HL-60/S4 treated with phorbol 12-myristate 13-acetate at 8.2 ng/mL for 4 days and 3 days (cell line): Measurements from ENCODE around the gene DSCAM.

Experiments
- in situ Hi-C: fragments of 300-500 bp; cut with MboI; formaldehyde crosslinking; loops from 2 replicates; pipeline ENCODE4 v1.15.0; 2022; ENCODE audit warnings: low sequenced_read_pairs

The DSCAM gene

GRCh38 chr21:40404396-40404800 lies 442.6 kb downstream of the DSCAM start:
- in situ Hi-C loops = no loop called here

DNA sequence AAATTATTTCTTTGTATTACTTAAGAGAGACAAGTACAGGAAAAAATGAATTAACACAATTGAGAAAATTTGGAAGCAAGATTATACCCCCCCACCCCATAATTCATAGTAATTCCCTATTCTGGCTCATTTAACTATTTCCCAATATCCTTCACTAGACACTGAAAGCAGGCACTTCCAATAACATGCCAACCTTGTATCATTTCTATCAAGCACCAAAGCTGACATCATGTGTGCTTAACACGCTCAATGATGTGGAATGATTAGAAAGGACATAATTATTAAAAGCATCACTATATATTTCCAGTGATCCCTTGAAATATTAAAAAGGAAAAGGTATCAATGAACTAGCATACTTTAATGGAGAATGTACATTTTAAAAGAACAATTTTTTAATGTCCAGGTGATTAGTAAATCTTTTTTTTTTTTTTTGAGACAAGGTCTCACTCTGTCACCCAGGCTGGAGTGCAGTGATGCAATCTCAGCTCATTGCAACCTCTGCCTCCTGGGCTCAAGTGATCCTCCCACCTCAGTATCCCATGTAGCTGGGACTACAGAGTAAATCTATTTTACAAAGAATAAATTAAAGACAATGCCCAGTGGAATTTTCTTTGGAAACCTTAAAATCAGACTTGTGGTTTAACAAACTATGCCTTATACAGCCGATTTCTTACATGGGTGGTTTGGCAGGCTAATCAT lies 443.9 kb downstream of the DSCAM start:
- in situ Hi-C loops = no loop called here

DNA sequence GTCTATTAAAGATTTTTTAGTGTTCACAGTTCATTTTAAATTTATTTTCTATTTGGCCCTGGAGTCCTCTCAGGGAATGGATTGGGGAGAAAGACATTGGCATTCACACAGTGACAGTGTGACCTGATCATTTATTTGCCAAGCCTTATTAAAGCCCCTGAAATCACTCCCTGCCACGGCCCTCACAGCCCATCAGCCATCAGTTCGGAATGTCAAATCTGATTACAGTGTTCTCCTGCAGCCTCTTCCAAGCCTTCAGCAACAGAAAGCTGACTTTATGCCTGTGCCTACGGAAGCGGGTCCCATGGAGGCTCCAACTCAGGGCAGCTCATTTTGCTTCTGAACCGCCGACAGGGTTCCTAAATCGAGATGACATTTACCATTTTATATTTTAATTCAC lies 451.2 kb downstream of the DSCAM start:
- in situ Hi-C loops = no loop called here

- in situ Hi-C loops = no loop called here
Measured at GRCh38 chr21:40393066-40393465, 453.9 kb downstream of the DSCAM start.

DNA sequence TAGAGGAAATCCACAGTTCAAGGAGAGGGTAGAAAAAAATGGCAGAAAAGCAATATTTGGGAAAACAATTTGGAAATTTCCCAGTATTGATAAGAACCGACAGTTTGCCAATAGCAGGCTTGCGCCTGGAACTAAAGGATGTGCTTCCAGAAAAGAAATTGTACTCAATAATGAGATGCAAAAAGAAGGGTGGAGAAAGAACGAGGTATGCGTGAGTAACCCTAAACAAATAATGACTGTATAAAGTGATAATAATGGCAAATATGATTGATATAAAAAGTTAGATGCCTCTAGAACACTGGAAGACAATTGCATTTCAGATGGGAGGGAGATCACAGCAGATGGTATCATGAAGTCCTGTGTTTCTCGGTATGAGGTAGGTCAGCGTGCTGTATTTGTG lies 458.9 kb downstream of the DSCAM start:
- in situ Hi-C loops = no loop called here

DNA sequence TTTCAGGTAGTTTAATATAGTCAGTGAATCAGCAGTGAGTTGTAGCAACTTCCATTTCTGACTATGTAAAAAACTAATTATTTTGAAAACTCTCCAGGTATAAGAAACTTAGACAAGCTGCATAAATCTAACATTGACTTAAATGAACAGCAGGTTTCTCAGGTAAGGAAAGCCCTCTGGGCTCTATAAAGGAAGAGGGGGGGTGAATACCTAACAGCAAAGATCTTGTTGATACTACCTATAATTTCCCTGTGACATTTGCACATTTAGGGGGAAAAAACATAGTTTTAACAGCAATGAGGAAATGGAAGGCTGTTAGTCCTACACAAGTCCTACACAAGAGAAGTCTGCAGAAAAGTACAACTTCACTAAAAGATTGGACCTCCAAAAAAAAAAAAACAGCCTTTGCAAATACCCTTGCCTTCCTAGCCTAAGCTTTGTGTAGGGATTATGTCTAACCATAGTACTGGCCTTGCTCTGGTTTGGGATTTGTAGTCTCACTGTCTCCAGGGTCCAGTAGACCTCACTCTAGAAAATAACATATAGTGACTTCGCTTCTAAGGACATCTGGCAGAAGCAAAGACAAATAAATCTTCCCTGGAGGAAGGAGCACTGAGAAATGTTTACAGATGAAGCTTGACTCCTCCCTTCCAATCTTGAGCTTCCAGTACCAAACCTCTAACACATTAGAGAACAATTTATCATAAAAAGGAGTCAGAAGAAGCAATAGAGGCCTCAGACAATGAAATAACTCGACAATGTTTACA lies 459.8 kb downstream of the DSCAM start:
- in situ Hi-C loops = no loop called here

DNA sequence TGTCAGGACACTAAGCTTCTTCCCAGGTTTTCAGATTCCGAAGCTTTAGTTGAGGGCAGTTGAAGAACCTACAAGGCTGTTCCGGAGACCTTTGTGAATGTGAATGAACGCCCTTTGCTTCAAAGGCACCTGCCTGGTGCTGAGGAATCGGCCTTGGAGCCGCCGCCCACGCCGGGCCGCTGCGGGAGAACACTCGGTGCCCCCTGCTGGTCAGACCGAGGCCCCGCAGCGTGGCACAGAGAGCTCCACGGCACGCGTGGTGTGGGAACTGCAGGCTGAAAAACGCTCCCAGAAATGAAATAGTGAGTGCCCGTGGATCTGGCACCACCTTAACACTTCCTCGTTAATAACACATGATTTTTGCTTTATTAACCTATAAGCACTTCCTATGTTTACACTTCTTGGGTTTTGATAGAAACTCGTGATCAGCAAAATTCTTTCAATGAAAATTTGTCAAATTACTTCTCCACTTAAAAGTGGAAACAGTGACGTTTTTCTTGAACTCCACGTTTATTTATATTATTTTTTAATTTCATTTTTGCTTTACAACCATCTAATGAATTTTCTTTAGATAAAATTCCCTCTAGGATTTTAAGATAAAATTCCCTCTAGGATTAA lies 460.6 kb downstream of the DSCAM start:
- in situ Hi-C loops = no loop called here

- in situ Hi-C loops = no loop called here
Measured at GRCh38 chr21:40385883-40386282, 461.1 kb downstream of the DSCAM start.

- in situ Hi-C loops = no loop called here
Measured at GRCh38 chr21:40383951-40384350, 463.0 kb downstream of the DSCAM start.

GRCh38 chr21:40381111-40381510 lies 465.8 kb downstream of the DSCAM start:
- in situ Hi-C loops = no loop called here

- in situ Hi-C loops = no loop called here
Measured at GRCh38 chr21:40379881-40380810, 466.8 kb downstream of the DSCAM start.

DNA sequence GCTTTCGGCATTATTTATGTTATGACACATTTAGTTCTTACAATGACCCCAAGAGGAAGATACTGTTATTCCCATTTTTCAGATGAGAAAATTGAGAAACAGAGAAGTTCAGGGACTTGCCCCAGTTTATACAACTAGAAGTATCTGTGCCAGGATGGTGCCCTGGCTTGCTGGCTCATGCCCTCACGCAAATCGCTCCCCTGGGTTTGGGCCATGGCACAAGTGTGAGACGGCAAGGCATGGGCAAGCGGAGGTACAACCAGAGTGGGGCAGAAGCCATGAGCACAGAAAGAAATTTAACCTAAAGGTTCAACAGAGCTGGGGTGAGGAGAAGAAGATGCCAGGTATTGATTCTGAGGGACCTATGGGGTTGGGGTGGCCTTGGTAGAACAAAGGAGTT lies 469.8 kb downstream of the DSCAM start:
- in situ Hi-C loops = no loop called here

- in situ Hi-C loops = no loop called here
Measured at GRCh38 chr21:40373761-40374160, 473.2 kb downstream of the DSCAM start.

GRCh38 chr21:40372506-40372905 lies 474.5 kb downstream of the DSCAM start:
- in situ Hi-C loops = no loop called here

DNA sequence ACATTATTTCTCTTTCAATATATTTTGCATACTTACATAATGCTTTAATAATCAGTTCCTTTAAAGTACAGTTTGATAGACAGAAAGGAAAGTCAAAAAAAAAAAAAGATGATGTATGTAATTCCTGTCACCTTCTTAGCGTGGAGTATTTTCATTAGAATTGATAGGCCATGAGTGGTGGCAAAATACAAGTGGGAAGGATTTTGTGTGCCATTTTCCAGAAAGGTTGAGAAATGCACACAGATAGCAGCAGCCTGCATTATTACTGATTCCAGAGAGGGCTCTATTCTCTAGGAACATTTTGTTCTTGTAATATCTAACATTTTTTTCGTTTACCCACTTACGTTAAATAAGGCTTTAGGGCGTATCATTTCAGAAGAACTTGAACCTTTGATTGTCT lies 475.6 kb downstream of the DSCAM start:
- in situ Hi-C loops = no loop called here

GRCh38 chr21:40356644-40357043 lies 490.3 kb downstream of the DSCAM start:
- in situ Hi-C loops = no loop called here

GRCh38 chr21:40355076-40355475 lies 491.9 kb downstream of the DSCAM start:
- in situ Hi-C loops = no loop called here

DNA sequence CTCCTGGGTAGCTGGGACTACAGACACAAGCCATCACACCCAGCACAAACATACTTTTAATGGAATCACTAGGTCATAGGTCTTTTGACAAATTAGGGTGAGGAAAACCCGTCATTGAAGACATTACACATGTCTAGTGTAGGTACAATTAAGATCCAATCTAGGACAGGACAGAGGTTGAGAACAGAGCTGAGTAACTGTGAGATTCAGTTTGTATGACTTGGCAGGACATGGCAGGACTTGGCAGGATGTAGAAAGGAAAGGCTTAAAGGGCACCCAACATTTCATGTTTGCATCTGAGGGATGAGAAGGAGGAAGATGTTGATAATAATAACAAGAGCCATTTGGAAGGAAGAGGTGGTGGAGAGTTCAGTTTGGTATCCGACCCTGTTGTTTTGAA lies 496.0 kb downstream of the DSCAM start:
- in situ Hi-C loops = no loop called here

DNA sequence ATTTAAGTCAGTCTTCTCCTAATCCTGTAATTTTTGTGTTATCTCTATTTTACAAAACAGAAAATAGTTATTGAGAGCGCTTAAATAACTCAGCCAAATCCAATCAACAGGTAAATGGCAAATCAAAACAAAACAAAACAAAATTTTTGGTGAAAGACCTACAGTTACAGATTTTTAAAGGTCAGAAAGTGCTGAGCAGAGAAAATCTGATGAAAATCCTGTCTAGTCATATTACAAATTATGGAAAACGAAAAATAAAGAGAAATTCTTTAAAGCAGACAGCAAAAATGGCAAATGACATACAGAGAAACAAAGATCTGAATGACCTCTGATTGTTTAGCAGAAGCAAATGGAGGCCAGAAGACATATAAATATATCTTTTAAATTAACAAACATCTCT lies 497.4 kb downstream of the DSCAM start:
- in situ Hi-C loops = no loop called here

- in situ Hi-C loops = no loop called here
Measured at GRCh38 chr21:40345711-40346321, 501.1 kb downstream of the DSCAM start.

DNA sequence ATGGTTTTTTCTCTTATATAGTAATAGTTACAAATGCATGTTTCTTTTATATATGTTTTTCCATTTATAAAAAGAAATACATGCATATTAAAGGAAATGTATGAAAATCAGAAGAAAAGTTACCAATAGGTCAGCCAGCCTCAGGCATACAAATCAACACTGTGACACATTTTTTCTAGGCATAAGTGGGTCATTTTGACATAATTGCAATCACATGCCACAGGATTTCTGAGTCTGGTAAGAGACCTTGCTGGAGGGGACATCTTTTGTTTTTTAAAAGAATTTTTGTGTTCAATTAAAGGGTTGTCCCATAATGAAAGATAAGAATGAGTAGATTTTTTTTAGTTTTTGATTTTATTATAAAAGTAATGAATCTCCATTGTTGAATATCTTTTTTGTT lies 506.6 kb downstream of the DSCAM start:
- in situ Hi-C loops = no loop called here
